ENCODE data around the gene SCLY.

Gene SCLY

DNA sequence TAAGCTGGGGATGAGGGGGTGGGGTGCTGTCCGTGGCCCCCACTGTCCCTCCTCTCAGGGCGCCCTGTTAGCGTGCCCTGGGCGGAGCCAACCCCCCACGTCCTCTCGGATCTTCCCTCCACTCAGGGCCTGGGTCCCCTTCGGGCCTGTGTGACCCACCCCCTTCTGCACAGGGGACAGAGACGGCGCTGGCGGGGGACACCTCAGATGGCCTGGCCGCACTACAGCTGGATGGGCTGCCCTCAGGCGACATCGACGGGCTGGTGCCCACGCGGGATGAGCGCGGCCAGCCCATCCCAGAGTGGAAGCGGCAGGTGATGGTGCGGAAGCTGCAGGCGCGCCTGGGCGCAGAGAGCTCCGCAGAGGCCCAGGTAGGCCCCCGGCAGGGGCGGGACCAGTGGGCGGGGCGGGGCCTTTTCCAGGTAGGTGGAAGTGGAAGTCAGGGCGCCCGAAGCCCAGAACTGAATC is 67.8 kb downstream of the SCLY start:
- DNase-seq: no peak

DNA sequence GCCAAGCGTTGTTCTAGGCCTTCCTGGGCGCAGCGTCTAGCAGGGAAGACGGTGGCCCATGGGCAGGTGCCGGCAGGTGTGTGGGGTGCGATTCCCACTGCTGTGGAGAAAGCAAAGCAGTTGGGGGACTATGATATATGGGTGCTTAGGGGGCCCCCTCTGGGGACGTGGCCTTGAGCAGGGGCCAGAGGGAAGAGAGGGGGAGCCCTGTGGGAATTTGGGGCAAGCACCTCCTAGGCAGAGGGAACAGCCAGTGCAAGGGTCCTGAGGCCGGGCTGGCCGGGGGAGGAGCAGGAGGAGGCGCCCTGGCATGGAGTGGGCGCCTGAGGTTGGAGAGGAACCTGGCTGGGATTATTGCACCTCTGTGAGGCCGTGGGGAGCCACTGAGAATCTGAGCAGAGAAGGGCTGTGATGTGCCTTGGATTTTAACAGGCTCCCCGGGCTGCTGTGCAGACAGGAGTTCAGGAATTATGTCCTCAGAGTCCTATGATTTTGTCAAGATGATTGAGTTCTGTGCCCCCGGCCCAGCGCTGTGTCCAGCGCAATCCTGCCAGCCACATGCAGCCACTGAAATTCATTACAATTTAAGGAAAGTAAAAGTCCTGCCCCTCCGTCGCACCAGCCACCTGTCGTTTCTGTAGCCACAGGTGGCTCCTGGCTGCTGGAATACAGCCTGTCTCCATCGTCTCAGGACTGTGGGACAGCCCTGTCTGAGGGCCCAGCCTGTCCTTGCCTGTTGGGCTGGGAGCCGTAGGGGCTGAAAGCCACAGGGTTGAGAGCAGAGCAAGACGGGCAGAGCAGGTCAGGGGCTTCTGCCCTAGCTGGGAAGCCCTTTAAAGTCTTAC is 68.6 kb downstream of the SCLY start:
- DNase-seq: no peak

DNA sequence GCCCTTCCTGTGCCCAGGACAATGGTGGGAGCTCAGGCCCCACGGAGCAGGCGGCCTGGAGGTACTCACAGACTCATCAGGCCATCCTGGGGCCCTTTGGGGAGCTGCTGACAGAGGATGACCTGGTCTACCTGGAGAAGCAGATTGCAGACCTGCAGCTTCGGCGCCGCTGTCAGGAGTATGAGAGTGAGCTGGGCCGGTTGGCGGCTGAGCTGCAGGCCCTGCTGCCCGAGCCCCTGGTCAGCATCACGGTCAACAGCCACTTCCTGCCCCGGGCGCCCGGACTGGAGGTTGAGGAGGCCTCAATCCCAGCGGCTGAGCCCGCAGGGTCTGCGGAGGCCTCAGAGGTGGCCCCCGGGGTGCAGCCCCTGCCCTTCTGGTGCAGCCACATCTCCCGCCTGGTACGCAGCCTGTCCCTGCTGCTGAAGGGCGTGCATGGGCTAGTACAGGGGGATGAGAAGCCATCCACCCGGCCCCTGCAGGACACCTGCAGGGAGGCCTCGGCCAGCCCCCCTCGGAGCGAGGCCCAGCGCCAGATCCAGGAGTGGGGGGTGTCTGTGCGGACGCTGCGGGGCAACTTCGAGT is 69.4 kb downstream of the SCLY start:
- DNase-seq: no peak

DNA sequence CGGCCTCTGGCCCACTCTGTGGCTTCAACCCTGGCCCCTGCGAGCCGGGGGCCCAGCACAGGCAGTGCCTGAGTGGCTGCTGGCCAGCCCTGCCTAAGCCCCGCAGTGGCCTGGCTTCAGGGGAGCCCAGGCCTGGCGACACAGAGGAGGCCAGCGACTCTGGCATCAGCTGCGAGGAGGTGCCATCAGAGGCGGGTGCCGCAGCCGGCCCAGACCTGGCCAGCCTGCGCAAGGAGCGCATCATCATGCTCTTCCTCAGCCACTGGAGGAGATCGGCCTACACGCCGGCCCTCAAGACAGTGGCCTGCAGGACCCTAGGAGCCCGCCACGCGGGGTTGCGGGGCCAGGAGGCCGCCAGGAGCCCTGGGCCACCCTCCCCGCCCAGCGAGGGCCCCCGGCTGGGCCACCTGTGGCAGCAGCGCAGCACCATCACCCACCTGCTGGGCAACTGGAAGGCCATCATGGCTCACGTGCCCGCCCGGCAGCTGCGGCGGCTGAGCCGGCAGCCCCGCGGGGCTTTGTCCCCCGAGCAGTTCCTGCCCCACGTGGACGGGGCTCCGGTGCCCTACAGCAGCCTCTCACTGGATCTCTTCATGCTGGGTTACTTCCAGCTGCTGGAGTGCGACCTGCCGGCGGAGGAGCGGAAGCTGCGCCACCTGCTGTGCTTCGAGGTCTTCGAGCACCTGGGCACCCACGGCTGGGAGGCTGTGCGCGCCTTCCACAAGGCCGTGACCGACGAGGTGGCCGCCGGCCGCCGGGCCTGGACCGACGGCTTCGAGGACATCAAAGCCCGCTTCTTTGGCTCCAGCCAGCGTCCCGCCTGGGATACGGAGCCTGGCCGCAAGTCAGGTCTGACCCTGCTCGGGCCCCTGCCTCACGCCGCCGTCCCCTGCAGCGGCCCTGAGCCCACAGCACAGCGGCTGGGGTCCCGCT is 70.2 kb downstream of the SCLY start:
- DNase-seq: no peak

- no peak for DNase-seq
Measured at GRCh38 chr2:238131761-238132462, 71.1 kb downstream of the SCLY start.

GRCh38 chr2:238132463-238133450 is 72.0 kb downstream of the SCLY start:
- no peak for DNase-seq

DNA sequence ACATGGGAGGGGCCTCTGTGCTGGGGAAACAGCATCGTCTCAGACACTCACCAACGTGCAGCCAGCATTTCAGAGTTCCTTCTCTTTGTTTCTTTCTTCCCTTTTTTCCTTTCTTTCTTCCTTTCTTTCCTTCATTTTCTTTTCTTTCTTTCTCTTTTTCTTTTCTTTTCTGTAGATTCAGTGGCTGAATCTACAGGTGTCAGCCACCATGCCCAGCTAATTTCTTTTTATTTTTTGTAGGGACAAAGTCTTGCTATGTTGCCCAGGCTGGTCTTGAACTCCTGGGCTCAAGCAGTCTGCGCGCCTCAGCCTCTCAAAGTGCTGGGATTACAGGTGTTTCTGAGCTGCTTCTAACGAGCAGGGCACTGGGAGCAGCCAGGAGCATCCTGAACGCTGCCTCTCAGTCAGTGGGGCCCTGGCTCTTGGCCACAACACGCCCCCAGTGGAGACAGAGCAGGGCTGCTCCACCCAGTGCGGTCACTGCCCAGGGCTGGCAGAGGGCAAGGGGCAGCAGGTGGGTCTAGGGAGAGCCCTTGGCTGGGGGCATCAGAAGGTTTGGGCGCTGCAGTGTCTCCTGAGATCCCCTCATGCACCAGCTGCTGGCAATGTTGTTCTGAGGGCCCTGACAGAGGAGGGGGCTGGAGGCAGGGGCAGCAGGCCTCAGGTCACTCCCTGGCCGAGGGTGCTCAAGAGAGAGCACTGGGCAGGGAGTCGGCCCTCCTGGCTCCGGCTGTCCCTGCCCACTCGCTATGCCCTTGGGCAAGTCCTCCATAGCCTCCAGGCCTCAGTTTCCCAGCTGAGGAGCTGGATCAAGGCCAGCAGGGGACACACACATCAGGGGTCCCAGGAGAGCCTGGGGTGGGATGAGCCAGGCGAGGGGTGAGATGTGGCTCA is 72.9 kb downstream of the SCLY start:
- DNase-seq: no peak

- no peak for DNase-seq
Measured at GRCh38 chr2:238134393-238134785, 73.6 kb downstream of the SCLY start.

DNA sequence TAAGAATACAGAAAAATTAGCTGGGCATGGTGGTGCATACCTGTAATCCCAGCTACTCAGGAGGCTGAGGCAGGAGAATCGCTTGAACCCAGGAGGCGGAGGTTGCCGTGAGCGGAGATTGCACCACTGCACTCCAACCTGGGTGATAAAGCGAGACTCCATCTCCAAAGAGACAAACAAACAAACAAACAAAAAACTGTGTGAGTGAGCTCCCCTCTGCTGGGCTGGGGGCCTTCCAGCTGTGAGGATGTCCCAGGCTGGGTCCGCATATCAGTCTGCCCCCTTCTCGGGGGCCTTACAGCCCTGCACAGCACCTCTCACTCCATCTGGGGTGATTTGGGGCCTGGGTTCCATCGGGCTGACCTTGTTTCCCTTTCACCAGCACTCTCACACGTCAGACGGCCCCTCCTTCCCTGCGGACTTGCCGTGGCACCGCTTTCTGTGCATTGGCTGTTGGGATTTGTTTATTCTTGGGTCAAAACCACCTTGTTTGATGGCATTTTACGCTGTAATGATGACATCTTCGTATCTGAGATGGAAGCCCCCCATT is 74.9 kb downstream of the SCLY start:
- no peak for DNase-seq

- no peak for DNase-seq
Measured at GRCh38 chr2:238136820-238137537, 76.2 kb downstream of the SCLY start.

DNA sequence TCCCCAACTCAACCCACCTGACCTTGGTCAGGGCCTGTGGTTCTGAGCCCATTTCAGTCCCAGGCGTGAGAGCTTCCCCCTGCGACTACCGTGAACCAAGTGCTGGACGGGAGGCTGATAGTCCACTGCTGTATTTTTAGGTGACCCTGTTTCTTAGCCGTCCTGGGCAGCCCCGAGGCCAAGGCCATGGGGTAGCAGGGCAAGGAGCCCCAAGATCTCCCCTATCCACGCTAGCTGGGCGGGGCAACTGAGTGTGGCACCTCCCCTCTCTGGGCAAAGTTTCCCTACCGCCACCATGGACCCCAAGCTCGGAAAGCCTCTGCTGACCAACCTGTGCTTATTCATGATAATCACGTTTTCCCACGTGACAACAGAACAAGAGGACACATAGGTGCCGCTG is 77.1 kb downstream of the SCLY start:
- no peak for DNase-seq

GRCh38 chr2:238138331-238139195 is 77.8 kb downstream of the SCLY start, which contains the start of gene KLHL30:
Gene KLHL30, plus strand, starts transcription at chr2:238138668. Its CDS starts 2,087 bp downstream, at chr2:238140755.
- DNase-seq: no peak

- peak; percentile 24 for DNase-seq
Measured at GRCh38 chr2:238139196-238140039, 78.6 kb downstream of the SCLY start.

DNA sequence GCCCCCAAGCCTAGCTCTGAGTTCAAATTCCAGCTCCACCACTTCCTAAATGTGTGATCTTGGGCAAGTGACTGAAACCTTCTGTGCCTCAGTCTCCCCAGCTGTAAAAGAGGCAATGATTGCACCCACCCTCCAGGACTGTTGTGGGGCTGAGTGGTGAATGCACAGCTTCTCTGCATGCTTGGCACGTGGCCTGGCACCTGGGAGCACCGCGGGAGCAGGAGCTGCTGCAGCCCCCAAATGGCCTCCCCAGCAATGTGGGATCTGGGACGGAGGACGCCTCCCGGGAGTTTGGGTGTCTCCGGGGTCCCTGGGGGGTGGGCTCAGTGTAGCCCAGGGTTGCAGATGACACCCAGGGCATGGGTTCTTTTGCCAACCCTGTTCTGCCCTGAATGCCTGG is 79.2 kb downstream of the SCLY start:
- no peak for DNase-seq

DNA sequence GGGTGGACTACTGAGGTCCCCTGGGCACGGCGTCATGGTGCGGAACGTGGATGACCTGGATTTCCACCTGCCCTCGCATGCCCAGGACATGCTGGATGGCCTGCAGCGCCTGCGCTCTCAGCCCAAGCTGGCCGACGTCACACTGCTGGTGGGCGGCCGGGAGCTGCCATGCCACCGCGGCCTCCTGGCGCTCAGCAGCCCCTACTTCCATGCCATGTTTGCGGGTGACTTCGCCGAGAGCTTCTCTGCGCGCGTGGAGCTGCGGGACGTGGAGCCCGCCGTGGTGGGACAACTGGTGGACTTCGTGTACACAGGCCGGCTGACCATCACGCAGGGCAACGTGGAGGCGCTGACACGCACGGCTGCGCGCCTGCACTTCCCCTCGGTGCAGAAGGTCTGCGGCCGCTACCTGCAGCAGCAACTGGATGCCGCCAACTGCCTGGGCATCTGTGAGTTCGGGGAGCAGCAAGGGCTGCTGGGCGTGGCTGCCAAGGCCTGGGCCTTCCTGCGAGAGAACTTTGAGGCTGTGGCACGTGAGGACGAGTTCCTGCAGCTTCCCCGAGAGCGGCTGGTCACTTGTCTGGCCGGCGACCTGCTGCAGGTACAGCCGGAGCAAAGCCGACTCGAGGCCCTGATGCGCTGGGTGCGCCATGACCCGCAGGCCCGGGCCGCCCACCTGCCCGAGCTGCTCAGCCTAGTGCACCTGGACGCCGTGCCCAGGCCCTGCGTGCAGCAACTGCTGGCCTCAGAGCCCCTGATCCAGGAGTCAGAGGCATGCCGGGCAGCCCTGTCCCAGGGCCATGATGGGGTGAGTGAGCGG is 80.1 kb downstream of the SCLY start:
- no peak for DNase-seq

All from stimulated activated CD4-positive, alpha-beta T cell treated with anti-CD3 and anti-CD28 coated beads, Interleukin-4, amount 100 ng/mL, for 24 hours (primary cell).